GM23338 (cell line): ENCODE results near the gene CRYBB2. TPM values are rescaled to one million over a fixed set of nuclear protein-coding genes. Genes with fewer than 3 reads are reported as not detected.

ENCODE experiments used
- ATAC-seq: fragments of 200-7000 bp; cut with Tn5 transposase; 3 replicates; pipeline ENCODE4 v1.9.1; 2020
- DNase-seq: peaks from one replicate; pipeline ENCODE4 v3.0.0-alpha.2; 2015; ENCODE audit warnings: low spot score
- H2AFZ ChIP-seq: fragments of 200-600 bp; sonication (generic); 2 replicates; pipeline ENCODE4 v1.8.0; 2016; ENCODE audit warnings: antibody characterized with exemption, mild to moderate bottlenecking, moderate library complexity
- H3F3A ChIP-seq: fragments of 200-600 bp; sonication (generic); replicated peaks from 2 replicates; pipeline ENCODE4 v1.8.0; 2017; ENCODE audit warnings: antibody characterized with exemption, mixed run types, low read depth
- H3K27ac ChIP-seq: fragments of 200-600 bp; sonication (generic); 2 replicates; pipeline ENCODE4 v1.6.1; 2016; ENCODE audit warnings: low read depth
- H3K27me3 ChIP-seq: fragments of 200-600 bp; sonication (generic); 2 replicates; pipeline ENCODE4 v1.8.0; 2016; ENCODE audit warnings: mild to moderate bottlenecking, mixed run types, moderate library complexity; ENCODE audit not compliant: insufficient read depth
- H3K36me3 ChIP-seq: fragments of 200-600 bp; sonication (generic); 2 replicates; pipeline ENCODE4 v1.8.0; 2016; ENCODE audit warnings: mild to moderate bottlenecking; ENCODE audit not compliant: insufficient read depth
- H3K4me1 ChIP-seq: fragments of 200-600 bp; sonication (generic); 2 replicates; pipeline ENCODE4 v1.8.0; 2016; ENCODE audit warnings: mild to moderate bottlenecking, moderate library complexity; ENCODE audit not compliant: insufficient read depth
- H3K4me2 ChIP-seq: fragments of 200-600 bp; sonication (generic); 2 replicates; pipeline ENCODE4 v1.7.1; 2017; ENCODE audit warnings: mixed run types
- H3K4me3 ChIP-seq: fragments of 200-600 bp; sonication (generic); 2 replicates; pipeline ENCODE4 v1.6.1; 2016; ENCODE audit warnings: mixed run types
- H3K79me2 ChIP-seq: fragments of 200-600 bp; sonication (generic); replicated peaks from 2 replicates; pipeline ENCODE4 v1.8.0; 2017; ENCODE audit warnings: mild to moderate bottlenecking; ENCODE audit not compliant: insufficient read depth
- H3K9me2 ChIP-seq: fragments of 200-600 bp; sonication (generic); 2 replicates; pipeline ENCODE4 v1.8.0; 2017; ENCODE audit not compliant: insufficient read depth
- H4K20me1 ChIP-seq: fragments of 200-600 bp; sonication (generic); replicated peaks from 2 replicates; pipeline ENCODE4 v1.8.0; 2017; ENCODE audit warnings: mild to moderate bottlenecking; ENCODE audit not compliant: insufficient read depth
- H3K27ac Mint-ChIP-seq: 2 replicates; pipeline ENCODE4 v1.8.0; 2020; ENCODE audit warnings: inconsistent platforms, mild to moderate bottlenecking, moderate library complexity, mixed read lengths
- H3K27me3 Mint-ChIP-seq: 3 replicates; pipeline ENCODE4 v1.8.0; 2022; ENCODE audit warnings: low read depth, mild to moderate bottlenecking, moderate library complexity, mixed read lengths, inconsistent platforms; ENCODE audit not compliant: insufficient read depth, poor library complexity
- H3K36me3 Mint-ChIP-seq: 3 replicates; pipeline ENCODE4 v1.8.0; 2021; ENCODE audit warnings: low read depth, mild to moderate bottlenecking, inconsistent platforms, moderate library complexity, mixed read lengths
- H3K4me1 Mint-ChIP-seq: 3 replicates; pipeline ENCODE4 v1.8.0; 2020; ENCODE audit warnings: mild to moderate bottlenecking, inconsistent platforms, mixed read lengths
- H3K4me3 Mint-ChIP-seq: 3 replicates; pipeline ENCODE4 v1.8.0; 2021; ENCODE audit warnings: moderate library complexity, mild to moderate bottlenecking, inconsistent platforms, mixed read lengths
- H3K9me3 Mint-ChIP-seq: 3 replicates; pipeline ENCODE4 v1.8.0; 2020; ENCODE audit warnings: moderate library complexity, mild to moderate bottlenecking, inconsistent platforms, mixed read lengths
- CREB1 ChIP-seq: fragments of 250-450 bp; sonication (Bioruptor Pico); IDR thresholded peaks from 2 replicates; pipeline ENCODE4 v1.5.0; 2020; ENCODE audit warnings: low read depth, mild to moderate bottlenecking, moderate library complexity
- EZH2 ChIP-seq: fragments of 200-600 bp; sonication (generic); IDR thresholded peaks from one replicate; pipeline ENCODE4 v1.8.0; 2017; ENCODE audit warnings: antibody characterized with exemption, mild to moderate bottlenecking, low read depth; ENCODE audit not compliant: unreplicated experiment
- EZH2phosphoT487 ChIP-seq: fragments of 200-600 bp; sonication (generic); IDR thresholded peaks from one replicate; pipeline ENCODE4 v1.8.1; 2018; ENCODE audit warnings: antibody characterized with exemption; ENCODE audit not compliant: unreplicated experiment
- JUNB ChIP-seq: IDR thresholded peaks from one replicate; pipeline ENCODE4 v1.6.1; 2016; ENCODE audit warnings: antibody characterized with exemption; ENCODE audit not compliant: unreplicated experiment
- NANOG ChIP-seq: IDR thresholded peaks from 2 replicates; pipeline ENCODE4 v1.6.1; 2016; ENCODE audit warnings: antibody characterized with exemption, borderline replicate concordance
- POLR2AphosphoS5 ChIP-seq: IDR thresholded peaks from 2 replicates; pipeline ENCODE4 v1.6.1; 2016; ENCODE audit warnings: antibody characterized with exemption, low read depth
- STAT1 ChIP-seq: IDR thresholded peaks from one replicate; pipeline ENCODE4 v1.6.1; 2016; ENCODE audit warnings: antibody characterized with exemption; ENCODE audit not compliant: unreplicated experiment
- ZNF114 ChIP-seq: fragments of 250-450 bp; sonication (Bioruptor Pico); IDR thresholded peaks from 2 replicates; pipeline ENCODE4 v1.5.0; 2020; ENCODE audit warnings: mild to moderate bottlenecking, moderate library complexity
- ZNF331 ChIP-seq: fragments of 250-450 bp; sonication (Bioruptor Pico); IDR thresholded peaks from 2 replicates; pipeline ENCODE4 v1.5.0; 2020; ENCODE audit warnings: low read depth, mild to moderate bottlenecking, moderate library complexity
- polyA plus RNA-seq: library from polyadenylated mRNA; unstranded; fragments of >200 nt; fragmentation: Nextera tagmentation; extraction: Ambion mirVana; gene quantifications from 2 replicates; pipeline ENCODE4 v1.2.1, GENCODE V29; 2016
- total RNA-seq: library from RNA; depleted of rRNA; stranded (reverse); fragments of >200 nt; shearing (Covaris generic); gene quantifications from 2 replicates; pipeline ENCODE4 v1.2.3, GENCODE V29; 2014
- TF ChIP-seq, protein P1 (sequence below): IDR thresholded peaks from one replicate; pipeline ENCODE4 v1.6.1; 2018; ENCODE audit warnings: antibody characterized with exemption; ENCODE audit not compliant: unreplicated experiment
- TF ChIP-seq, protein P2 (sequence below), 2 experiments: fragments of 200-600 bp in 1 of 2; sonication (generic) in 1 of 2; conservative IDR thresholded peaks; 2 replicates each; pipeline versions ENCODE4 v1.5.1 to v1.6.1; 2016 to 2017; ENCODE audit warnings: antibody characterized with exemption in 2 of 2, low read depth in 2 of 2, mild to moderate bottlenecking in 2 of 2, moderate library complexity in 1 of 2
- TF ChIP-seq, protein P3 (sequence below): IDR thresholded peaks from 2 replicates; pipeline ENCODE4 v1.6.1; 2016; ENCODE audit warnings: antibody characterized with exemption

Gene CRYBB2
- total and polyA plus RNA-seq, 2 experiments from 2014 or later = 0.26 to 1.0 TPM

DNA sequence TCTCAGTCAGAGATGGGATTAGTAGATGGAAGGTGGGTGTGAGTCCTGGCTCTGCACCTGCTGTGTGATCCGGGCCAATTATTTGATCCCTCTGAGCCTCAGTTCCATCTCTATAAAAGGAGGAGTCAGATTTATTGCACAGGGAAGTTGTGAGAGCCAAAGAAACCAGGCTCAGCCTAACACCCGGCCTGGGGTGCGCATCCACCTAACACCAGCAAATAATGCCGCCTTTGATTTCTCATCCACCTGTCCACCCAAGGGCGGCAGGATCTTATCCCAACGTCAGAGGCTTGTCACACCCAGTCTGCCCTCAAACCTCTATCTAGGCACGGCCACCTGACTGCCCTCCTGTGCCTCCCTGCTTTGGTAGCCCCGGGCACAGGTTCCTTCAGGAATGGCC is 2.4 kb downstream of the CRYBB2 start:
- ATAC-seq = no peak
- H3K4me1 Mint-ChIP-seq = no peaks in the 10 kb centered on the region
- no peak overlapping the region for H3K4me3 Mint-ChIP-seq
- Histone ChIP-seq H3K4me3 (no peak overlapping the region), H4K20me1 (no peaks in the 10 kb centered on the region), H3K27ac (no peak overlapping the region), H2AFZ (no peak overlapping the region), H3K9me2 (no peaks in the 10 kb centered on the region), H3K4me2 (no peak overlapping the region), H3K4me1 (no peaks in the 10 kb centered on the region), H3K79me2 (no peaks in the 10 kb centered on the region), H3K27me3 (no peaks in the 10 kb centered on the region), H3K36me3 (no peaks in the 10 kb centered on the region), H3F3A (no peaks in the 10 kb centered on the region)
- TF ChIP-seq JUNB = no peak
- TF ChIP-seq EZH2phosphoT487 = no peak
- TF ChIP-seq CREB1 (CRISPR knock-in tag) = no peak
- H3K27ac Mint-ChIP-seq = no peak overlapping the region
- DNase-seq = no peak
- H3K36me3 Mint-ChIP-seq = no peaks in the 10 kb centered on the region
- peaks cover 7% of the 10 kb centered on the region for H3K27me3 Mint-ChIP-seq
- no peaks in the 10 kb centered on the region for H3K9me3 Mint-ChIP-seq

DNA sequence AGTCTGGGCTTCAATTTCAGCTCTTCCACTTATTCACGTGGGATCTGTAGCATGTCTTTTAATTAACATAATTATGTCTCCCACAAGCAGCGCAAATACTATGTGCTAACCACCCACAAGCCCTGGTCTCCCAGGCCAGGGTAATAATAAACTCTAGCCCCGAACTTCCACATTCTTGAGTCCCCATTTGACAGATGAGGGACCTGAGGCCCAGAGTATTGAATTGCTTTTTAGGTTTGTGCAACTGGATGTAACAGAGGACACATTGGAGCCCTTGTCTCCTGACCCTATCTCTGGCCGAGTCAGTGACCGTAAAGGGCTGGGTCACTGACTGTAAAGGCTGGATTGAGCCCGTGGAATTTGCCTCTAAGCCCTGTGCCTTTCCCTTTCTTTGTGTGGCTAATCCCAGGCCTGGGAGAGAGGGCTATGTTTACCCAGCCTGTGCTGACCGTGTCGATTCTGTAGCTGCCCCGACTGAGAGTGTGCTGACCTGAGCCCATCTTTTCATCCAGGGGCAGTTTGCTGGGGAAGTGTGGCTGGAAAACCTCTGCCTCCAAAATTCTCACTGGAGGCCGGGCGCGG is 3.9 kb downstream of the CRYBB2 start:
- H3K27ac Mint-ChIP-seq = no peak overlapping the region
- no peaks in the 10 kb centered on the region for H3K36me3 ChIP-seq
- ATAC-seq = no peak
- no peaks in the 10 kb centered on the region for H4K20me1 ChIP-seq
- no peaks in the 10 kb centered on the region for H3K9me3 Mint-ChIP-seq
- H3K4me1 Mint-ChIP-seq = no peaks in the 10 kb centered on the region
- H3K79me2 ChIP-seq = no peaks in the 10 kb centered on the region
- no peak overlapping the region; the same call in 1 of the 2 replicates for H2AFZ ChIP-seq
- H3K36me3 Mint-ChIP-seq = no peaks in the 10 kb centered on the region
- H3K27ac ChIP-seq = no peak overlapping the region
- DNase-seq = no peak
- no peaks in the 10 kb centered on the region for H3K27me3 ChIP-seq
- no peaks in the 10 kb centered on the region for H3F3A ChIP-seq
- no peaks in the 10 kb centered on the region for H3K4me1 ChIP-seq
- no peak overlapping the region for H3K4me3 Mint-ChIP-seq
- H3K4me2 ChIP-seq = no peak overlapping the region
- H3K27me3 Mint-ChIP-seq = peaks cover 7% of the 10 kb centered on the region
- TF ChIP-seq POLR2AphosphoS5 (no peak), JUNB (no peak), STAT1 (no peak), ZNF331 (no peak), EZH2phosphoT487 (no peak), CREB1 (CRISPR knock-in tag) (no peak), ZNF114 (CRISPR knock-in tag) (no peak), NANOG (no peak), EZH2 (no peak)
- TF ChIP-seq, protein P1, sequence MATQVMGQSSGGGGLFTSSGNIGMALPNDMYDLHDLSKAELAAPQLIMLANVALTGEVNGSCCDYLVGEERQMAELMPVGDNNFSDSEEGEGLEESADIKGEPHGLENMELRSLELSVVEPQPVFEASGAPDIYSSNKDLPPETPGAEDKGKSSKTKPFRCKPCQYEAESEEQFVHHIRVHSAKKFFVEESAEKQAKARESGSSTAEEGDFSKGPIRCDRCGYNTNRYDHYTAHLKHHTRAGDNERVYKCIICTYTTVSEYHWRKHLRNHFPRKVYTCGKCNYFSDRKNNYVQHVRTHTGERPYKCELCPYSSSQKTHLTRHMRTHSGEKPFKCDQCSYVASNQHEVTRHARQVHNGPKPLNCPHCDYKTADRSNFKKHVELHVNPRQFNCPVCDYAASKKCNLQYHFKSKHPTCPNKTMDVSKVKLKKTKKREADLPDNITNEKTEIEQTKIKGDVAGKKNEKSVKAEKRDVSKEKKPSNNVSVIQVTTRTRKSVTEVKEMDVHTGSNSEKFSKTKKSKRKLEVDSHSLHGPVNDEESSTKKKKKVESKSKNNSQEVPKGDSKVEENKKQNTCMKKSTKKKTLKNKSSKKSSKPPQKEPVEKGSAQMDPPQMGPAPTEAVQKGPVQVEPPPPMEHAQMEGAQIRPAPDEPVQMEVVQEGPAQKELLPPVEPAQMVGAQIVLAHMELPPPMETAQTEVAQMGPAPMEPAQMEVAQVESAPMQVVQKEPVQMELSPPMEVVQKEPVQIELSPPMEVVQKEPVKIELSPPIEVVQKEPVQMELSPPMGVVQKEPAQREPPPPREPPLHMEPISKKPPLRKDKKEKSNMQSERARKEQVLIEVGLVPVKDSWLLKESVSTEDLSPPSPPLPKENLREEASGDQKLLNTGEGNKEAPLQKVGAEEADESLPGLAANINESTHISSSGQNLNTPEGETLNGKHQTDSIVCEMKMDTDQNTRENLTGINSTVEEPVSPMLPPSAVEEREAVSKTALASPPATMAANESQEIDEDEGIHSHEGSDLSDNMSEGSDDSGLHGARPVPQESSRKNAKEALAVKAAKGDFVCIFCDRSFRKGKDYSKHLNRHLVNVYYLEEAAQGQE = no peak
- TF ChIP-seq, protein P2, sequence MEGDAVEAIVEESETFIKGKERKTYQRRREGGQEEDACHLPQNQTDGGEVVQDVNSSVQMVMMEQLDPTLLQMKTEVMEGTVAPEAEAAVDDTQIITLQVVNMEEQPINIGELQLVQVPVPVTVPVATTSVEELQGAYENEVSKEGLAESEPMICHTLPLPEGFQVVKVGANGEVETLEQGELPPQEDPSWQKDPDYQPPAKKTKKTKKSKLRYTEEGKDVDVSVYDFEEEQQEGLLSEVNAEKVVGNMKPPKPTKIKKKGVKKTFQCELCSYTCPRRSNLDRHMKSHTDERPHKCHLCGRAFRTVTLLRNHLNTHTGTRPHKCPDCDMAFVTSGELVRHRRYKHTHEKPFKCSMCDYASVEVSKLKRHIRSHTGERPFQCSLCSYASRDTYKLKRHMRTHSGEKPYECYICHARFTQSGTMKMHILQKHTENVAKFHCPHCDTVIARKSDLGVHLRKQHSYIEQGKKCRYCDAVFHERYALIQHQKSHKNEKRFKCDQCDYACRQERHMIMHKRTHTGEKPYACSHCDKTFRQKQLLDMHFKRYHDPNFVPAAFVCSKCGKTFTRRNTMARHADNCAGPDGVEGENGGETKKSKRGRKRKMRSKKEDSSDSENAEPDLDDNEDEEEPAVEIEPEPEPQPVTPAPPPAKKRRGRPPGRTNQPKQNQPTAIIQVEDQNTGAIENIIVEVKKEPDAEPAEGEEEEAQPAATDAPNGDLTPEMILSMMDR (conservative IDR thresholded peaks at IDR 0.05; ENCODE audit: low read depth in 2 of 2) = no peak
- TF ChIP-seq, protein P3, sequence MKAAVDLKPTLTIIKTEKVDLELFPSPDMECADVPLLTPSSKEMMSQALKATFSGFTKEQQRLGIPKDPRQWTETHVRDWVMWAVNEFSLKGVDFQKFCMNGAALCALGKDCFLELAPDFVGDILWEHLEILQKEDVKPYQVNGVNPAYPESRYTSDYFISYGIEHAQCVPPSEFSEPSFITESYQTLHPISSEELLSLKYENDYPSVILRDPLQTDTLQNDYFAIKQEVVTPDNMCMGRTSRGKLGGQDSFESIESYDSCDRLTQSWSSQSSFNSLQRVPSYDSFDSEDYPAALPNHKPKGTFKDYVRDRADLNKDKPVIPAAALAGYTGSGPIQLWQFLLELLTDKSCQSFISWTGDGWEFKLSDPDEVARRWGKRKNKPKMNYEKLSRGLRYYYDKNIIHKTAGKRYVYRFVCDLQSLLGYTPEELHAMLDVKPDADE = no peak
- no peak overlapping the region for H3K4me3 ChIP-seq
- no peaks in the 10 kb centered on the region for H3K9me2 ChIP-seq
